Lower lobe of right lung (tissue), 2 donors: ENCODE measurements around the gene IFNL4. TPM values are rescaled to one million over a fixed set of nuclear protein-coding genes. Genes with fewer than 3 reads are reported as not detected.
"Not testable (repeated sequence)": the region's sequence is repeated elsewhere in the genome, so short reads cannot be mapped to it uniquely, and the experiment has no call there.

Source experiments
- ATAC-seq, 2 donors: fragments of 200-7000 bp; cut with Tn5 transposase; one replicate each; pipeline ENCODE4 v1.9.1; 2020 to 2022; ENCODE audit warnings: mild to moderate bottlenecking in 2 of 2, moderate library complexity in 2 of 2
- DNase-seq: peaks from one replicate; pipeline ENCODE4 v3.0.0-alpha.2; 2020
- H3K27ac ChIP-seq: fragments of 200-600 bp; one replicate; pipeline ENCODE4 v1.8.0; 2022
- H3K27me3 ChIP-seq: fragments of 200-600 bp; one replicate; pipeline ENCODE4 v1.8.0; 2022; ENCODE audit warnings: low read depth
- H3K36me3 ChIP-seq: fragments of 200-600 bp; one replicate; pipeline ENCODE4 v1.8.0; 2022; ENCODE audit warnings: mild to moderate bottlenecking
- H3K4me1 ChIP-seq: fragments of 200-600 bp; one replicate; pipeline ENCODE4 v1.8.0; 2022
- H3K4me3 ChIP-seq: fragments of 200-600 bp; one replicate; pipeline ENCODE4 v1.8.0; 2022; ENCODE audit warnings: mild to moderate bottlenecking
- H3K9me3 ChIP-seq: fragments of 200-600 bp; one replicate; pipeline ENCODE4 v1.8.0; 2022
- CTCF ChIP-seq: fragments of 200-600 bp; IDR thresholded peaks from one replicate; pipeline ENCODE4 v1.8.0; 2022; ENCODE audit warnings: antibody characterized with exemption, mild to moderate bottlenecking
- intact Hi-C: fragments of 100-400 bp; cut with DNase I; formaldehyde crosslinking; loops from one replicate; pipeline ENCODE4 v1.11.0; 2022
- total RNA-seq: library from RNA; stranded (reverse); fragmentation: NEBNext Ultra II Directional; extraction: Animal tissue kit (Norgen Biotek cat#: 25700); gene quantifications from one replicate; pipeline ENCODE4 v1.2.1, GENCODE V29; 2021
- donor health status: DM: no; HTN: yes; CAD: no; lungs with severe emphysema.

The IFNL4 gene
- total RNA-seq, 1 donor from 2014 or later: not detected

- peaks cover 10% of the 10 kb centered on the region for H3K27me3 ChIP-seq
- no peak overlapping the region for H3K4me3 ChIP-seq
- DNase-seq: no peak
- H3K9me3 ChIP-seq: no peaks in the 10 kb centered on the region
- no peaks in the 10 kb centered on the region for H3K36me3 ChIP-seq
- intact Hi-C loops: no loop called here
- no peak for ATAC-seq
- TF ChIP-seq CTCF: no peak
- no peak overlapping the region for H3K27ac ChIP-seq
- peaks cover 1% of the 10 kb centered on the region for H3K4me1 ChIP-seq
Observed at GRCh38 chr19:39270036-39270871, 21.6 kb upstream of the IFNL4 start.

DNA sequence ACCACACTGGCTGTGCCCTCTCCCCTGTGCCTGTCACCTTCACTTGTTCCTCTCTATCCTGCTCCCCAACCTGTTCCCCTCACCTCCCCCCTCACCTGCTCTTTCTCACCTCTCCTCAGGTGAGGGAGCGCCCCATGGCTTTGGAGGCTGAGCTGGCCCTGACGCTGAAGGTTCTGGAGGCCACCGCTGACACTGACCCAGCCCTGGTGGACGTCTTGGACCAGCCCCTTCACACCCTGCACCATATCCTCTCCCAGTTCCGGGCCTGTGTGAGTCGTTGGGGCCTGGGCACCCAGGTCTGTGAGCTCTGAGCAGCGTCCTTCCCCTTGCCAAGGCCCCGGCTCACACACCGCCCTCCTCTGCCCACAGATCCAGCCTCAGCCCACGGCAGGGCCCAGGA, 20.7 kb upstream of the IFNL4 start:
- DNase-seq, ATAC-seq, H3K4me1 ChIP-seq, intact Hi-C loops, H3K9me3 ChIP-seq, H3K27ac ChIP-seq, H3K4me3 ChIP-seq, H3K36me3 ChIP-seq: not testable (repeated sequence)
- peaks cover 19% of the 10 kb centered on the region for H3K27me3 ChIP-seq

DNA sequence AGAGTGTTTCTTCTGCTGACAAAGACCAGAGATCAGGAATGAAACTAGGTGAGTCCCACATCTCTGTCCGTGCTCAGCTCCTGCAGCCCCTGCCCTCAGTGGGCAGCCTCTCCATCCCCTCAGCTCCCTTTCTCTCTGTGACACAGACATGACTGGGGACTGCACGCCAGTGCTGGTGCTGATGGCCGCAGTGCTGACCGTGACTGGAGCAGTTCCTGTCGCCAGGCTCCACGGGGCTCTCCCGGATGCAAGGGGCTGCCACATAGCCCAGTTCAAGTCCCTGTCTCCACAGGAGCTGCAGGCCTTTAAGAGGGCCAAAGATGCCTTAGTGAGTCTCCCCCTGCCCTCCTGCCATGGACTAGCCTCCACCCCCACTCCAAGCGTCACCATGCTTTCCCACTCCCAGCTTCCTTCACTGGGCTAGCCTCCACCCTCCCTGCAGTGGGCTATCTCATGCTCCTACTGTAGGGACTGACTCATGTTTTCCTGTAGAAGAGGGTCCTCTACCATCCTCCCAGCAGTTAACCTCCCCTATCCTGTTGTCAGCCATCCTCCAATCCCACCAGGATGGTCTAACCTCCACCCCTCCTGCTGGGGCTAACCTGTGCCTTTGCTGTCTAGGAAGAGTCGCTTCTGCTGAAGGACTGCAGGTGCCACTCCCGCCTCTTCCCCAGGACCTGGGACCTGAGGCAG, 20.0 kb upstream of the IFNL4 start:
- peaks cover 26% of the 10 kb centered on the region for H3K27me3 ChIP-seq
- intact Hi-C loops, DNase-seq, H3K4me3 ChIP-seq, H3K9me3 ChIP-seq, H3K27ac ChIP-seq, ATAC-seq, H3K36me3 ChIP-seq: not testable (repeated sequence)
- H3K4me1 ChIP-seq: peaks cover 11% of the 10 kb centered on the region

DNA sequence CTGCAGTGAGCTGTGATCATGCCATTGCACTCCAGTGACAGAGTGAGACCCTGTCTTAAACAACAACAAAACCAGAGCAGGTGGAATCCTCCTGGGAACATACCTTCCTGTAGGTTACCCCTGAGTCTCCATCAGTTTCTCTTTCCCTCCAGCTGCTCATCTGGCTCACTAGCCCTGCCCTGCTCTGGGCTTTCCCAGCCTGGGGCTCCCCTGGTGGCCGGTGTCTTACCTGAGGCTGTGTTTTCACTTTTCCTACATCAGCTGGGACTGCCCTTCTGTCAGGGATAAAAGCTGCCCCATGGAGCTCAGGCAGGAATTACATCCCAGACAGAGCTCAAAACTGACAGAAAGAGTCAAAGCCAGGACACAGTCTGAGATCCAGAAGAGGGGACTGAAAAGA, 19.4 kb upstream of the IFNL4 start, which contains the start of gene IFNL2:
TSS of gene IFNL2 (plus strand) at position 312 of the 400 bp plus-strand sequence. CDS start 173 bp downstream, outside the sequence.
- H3K4me3 ChIP-seq, H3K27ac ChIP-seq, H3K9me3 ChIP-seq, H3K36me3 ChIP-seq, DNase-seq, intact Hi-C loops: not testable (repeated sequence)
- ATAC-seq: peak in 1 of 2 donors; percentile 39
- Histone ChIP-seq H3K27me3 (peaks cover 32% of the 10 kb centered on the region), H3K4me1 (peaks cover 11% of the 10 kb centered on the region)

DNA sequence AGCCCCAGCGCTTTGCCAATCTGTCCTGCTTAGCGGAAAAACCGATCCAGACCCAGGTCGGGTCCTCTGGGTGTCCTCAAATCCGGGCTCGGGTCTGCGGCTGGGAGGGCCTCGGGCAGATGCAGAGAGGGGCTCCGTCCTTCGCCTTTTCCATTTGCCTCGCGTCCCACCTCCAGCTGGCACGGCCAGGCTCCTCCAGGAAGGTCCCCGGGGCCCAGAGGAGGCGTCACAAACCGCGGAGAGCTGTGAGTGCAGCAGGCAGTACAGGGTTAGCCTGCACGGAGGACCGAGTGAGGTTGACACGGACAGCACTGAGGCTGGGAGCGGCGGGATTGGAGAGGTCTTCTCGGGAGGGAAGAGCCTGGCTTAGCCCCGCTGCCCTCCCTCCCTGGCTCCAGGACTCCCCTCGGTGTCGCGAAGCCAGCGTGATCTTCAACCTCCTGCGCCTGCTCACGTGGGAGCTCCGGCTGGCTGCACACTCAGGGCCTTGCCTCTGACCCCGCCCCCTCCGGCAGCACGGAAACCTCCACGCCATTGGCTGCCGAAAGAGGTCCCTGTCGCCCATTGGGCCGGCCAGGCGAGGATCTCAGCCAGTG, 16.8 kb upstream of the IFNL4 start:
- ATAC-seq (peak in 1 of 2 donors; percentile 18), DNase-seq (no peak)
- H3K27me3 ChIP-seq: peaks cover 55% of the 10 kb centered on the region
- H3K4me1 ChIP-seq: peaks cover 11% of the 10 kb centered on the region
- no peak overlapping the region for H3K27ac ChIP-seq
- no peak for TF ChIP-seq CTCF
- H3K9me3 ChIP-seq: no peaks in the 10 kb centered on the region
- H3K4me3 ChIP-seq: no peak overlapping the region
- intact Hi-C loops: no loop called here
- no peaks in the 10 kb centered on the region for H3K36me3 ChIP-seq

DNA sequence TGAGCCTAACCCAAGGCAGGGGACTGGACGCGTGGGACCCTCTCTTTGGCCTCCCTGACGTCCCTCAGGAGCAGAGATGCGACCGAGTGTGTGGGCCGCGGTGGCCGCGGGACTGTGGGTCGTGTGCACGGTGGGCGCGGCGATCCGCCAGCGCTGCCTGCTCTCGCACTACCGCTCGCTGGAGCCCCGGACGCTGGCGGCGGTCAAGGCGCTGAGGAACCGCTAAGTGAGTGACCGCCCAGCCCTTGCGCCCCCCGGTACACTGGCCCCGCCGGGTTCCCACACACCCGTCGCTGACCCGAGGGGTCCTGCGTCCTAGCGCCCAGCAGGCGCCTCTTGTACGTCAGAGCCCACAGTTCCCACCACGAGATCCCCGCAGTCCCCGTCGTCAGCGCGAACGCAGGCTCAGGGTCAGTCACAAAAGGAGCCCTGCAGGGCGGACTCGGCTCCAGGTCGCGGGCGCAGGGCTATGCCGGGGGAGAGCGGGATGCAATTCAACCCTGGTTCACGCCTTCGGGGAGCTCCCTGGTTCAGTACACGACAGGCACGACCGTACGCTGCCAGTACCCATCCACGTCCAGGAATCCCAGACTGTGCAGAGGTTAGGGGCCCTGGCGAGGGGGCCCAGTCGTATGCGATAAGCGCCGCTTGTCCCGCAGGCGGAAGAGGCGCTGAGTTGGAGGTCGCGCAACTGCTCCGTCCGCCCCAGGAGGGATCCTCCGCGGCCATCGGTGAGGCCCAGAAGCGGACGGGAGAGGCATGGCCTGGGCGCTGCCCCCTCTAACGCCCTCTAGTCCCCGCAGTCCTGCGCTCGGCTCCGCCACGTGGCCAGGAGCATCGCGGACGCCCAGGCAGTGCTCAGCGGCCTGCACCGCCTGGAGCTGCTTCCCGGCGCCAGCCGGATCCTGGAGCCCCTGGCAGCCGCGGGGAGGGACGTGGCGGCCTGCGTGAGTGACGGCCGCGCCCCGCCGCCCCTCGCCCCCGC, 15.9 kb upstream of the IFNL4 start:
- H3K27me3 ChIP-seq: peaks cover 59% of the 10 kb centered on the region
- peak; percentile 47 to 61 for ATAC-seq

More for the DNA sequence above, 15.9 kb upstream of the IFNL4 start:
- Histone ChIP-seq H3K27ac (no peak overlapping the region), H3K9me3 (no peaks in the 10 kb centered on the region), H3K36me3 (no peaks in the 10 kb centered on the region), H3K4me3 (no peak overlapping the region), H3K4me1 (peaks cover 11% of the 10 kb centered on the region)
- no peak for DNase-seq
- intact Hi-C loops: no loop called here
- TF ChIP-seq CTCF: no peak
